Activated T-helper 1 cell treated with Interleukin-2 at 50 U/mL for 16 hours (primary cell): ENCODE data around the gene CHAD.

Source experiments
- DNase-seq: peaks from one replicate; pipeline ENCODE4 v3.0.0-alpha.2; 2020; ENCODE audit warnings: low read depth

The CHAD gene

GRCh38 chr17:50458701-50459676 is 9.7 kb downstream of the CHAD start:
- no peak for DNase-seq

GRCh38 chr17:50458270-50458669 is 10.4 kb downstream of the CHAD start:
- no peak for DNase-seq

GRCh38 chr17:50457621-50458020 is 11.1 kb downstream of the CHAD start:
- no peak for DNase-seq

GRCh38 chr17:50453901-50454300 is 14.8 kb downstream of the CHAD start:
- no peak for DNase-seq

GRCh38 chr17:50452630-50453300 is 15.9 kb downstream of the CHAD start:
- DNase-seq: no peak

GRCh38 chr17:50451943-50452629 is 16.6 kb downstream of the CHAD start:
- no peak for DNase-seq

- no peak for DNase-seq
Measured at GRCh38 chr17:50448643-50449042, 20.0 kb downstream of the CHAD start.

GRCh38 chr17:50447870-50448595 is 20.6 kb downstream of the CHAD start:
- DNase-seq: no peak

- no peak for DNase-seq
Measured at GRCh38 chr17:50445730-50446325, 22.9 kb downstream of the CHAD start.

GRCh38 chr17:50444841-50445715 is 23.6 kb downstream of the CHAD start:
- no peak for DNase-seq

- DNase-seq: no peak
Measured at GRCh38 chr17:50443505-50443974, 25.1 kb downstream of the CHAD start.

- no peak for DNase-seq
Measured at GRCh38 chr17:50440838-50441829, 27.5 kb downstream of the CHAD start.

GRCh38 chr17:50440172-50440837 is 28.4 kb downstream of the CHAD start:
- DNase-seq: no peak

GRCh38 chr17:50439008-50439407 is 29.7 kb downstream of the CHAD start:
- DNase-seq: no peak

GRCh38 chr17:50437409-50437808 is 31.3 kb downstream of the CHAD start:
- DNase-seq: no peak

GRCh38 chr17:50432125-50432762 is 36.4 kb downstream of the CHAD start:
- no peak for DNase-seq

- no peak for DNase-seq
Measured at GRCh38 chr17:50430821-50431618, 37.7 kb downstream of the CHAD start.
